ENCODE results near the gene MRPL49. TPM values are rescaled to one million over a fixed set of nuclear protein-coding genes. Genes with fewer than 3 reads are reported as not detected.

MRPL49 gene
- total and polyA plus RNA-seq, 2 of the 8 experiments (the other 6 are each of a cell fraction or from before 2014, with no cell fraction given), result 54.0 to 84.8 TPM

- TF ChIP-seq POLR2A (IDR thresholded peaks at IDR 0.05; ENCODE audit: control extremely low read depth in 1 of 2, low read depth in 2 of 2, low read length in 2 of 2) (peak in 1 of 2 experiments; percentile 91; a peak in 2 of 3 replicates), PHF8 (conservative IDR thresholded peaks at IDR 0.05; ENCODE audit: low read depth, low read length) (peak; percentile 71), MAFK (IDR thresholded peaks at IDR 0.05; ENCODE audit: low read depth, low read length) (no peak), TCF12 (IDR thresholded peaks at IDR 0.05; ENCODE audit: low read depth, low read length) (no peak), NANOG (IDR thresholded peaks at IDR 0.05; ENCODE audit: insufficient read depth, low read depth, low read length, poor library complexity, severe bottlenecking) (no peak), RAD21 (IDR thresholded peaks at IDR 0.05 in 1 of 2, conservative IDR thresholded peaks at IDR 0.05 in 1 of 2; ENCODE audit: low read depth in 2 of 2, low read length in 2 of 2) (no peak), EZH2 (IDR thresholded peaks at IDR 0.05; ENCODE audit: low read depth, low read length, severe bottlenecking) (no peak), CBX5 (IDR thresholded peaks at IDR 0.05; ENCODE audit: low read depth, low read length) (no peak), JUND (IDR thresholded peaks at IDR 0.05; ENCODE audit: low read length) (no peak)
- TF ChIP-seq, protein P1, sequence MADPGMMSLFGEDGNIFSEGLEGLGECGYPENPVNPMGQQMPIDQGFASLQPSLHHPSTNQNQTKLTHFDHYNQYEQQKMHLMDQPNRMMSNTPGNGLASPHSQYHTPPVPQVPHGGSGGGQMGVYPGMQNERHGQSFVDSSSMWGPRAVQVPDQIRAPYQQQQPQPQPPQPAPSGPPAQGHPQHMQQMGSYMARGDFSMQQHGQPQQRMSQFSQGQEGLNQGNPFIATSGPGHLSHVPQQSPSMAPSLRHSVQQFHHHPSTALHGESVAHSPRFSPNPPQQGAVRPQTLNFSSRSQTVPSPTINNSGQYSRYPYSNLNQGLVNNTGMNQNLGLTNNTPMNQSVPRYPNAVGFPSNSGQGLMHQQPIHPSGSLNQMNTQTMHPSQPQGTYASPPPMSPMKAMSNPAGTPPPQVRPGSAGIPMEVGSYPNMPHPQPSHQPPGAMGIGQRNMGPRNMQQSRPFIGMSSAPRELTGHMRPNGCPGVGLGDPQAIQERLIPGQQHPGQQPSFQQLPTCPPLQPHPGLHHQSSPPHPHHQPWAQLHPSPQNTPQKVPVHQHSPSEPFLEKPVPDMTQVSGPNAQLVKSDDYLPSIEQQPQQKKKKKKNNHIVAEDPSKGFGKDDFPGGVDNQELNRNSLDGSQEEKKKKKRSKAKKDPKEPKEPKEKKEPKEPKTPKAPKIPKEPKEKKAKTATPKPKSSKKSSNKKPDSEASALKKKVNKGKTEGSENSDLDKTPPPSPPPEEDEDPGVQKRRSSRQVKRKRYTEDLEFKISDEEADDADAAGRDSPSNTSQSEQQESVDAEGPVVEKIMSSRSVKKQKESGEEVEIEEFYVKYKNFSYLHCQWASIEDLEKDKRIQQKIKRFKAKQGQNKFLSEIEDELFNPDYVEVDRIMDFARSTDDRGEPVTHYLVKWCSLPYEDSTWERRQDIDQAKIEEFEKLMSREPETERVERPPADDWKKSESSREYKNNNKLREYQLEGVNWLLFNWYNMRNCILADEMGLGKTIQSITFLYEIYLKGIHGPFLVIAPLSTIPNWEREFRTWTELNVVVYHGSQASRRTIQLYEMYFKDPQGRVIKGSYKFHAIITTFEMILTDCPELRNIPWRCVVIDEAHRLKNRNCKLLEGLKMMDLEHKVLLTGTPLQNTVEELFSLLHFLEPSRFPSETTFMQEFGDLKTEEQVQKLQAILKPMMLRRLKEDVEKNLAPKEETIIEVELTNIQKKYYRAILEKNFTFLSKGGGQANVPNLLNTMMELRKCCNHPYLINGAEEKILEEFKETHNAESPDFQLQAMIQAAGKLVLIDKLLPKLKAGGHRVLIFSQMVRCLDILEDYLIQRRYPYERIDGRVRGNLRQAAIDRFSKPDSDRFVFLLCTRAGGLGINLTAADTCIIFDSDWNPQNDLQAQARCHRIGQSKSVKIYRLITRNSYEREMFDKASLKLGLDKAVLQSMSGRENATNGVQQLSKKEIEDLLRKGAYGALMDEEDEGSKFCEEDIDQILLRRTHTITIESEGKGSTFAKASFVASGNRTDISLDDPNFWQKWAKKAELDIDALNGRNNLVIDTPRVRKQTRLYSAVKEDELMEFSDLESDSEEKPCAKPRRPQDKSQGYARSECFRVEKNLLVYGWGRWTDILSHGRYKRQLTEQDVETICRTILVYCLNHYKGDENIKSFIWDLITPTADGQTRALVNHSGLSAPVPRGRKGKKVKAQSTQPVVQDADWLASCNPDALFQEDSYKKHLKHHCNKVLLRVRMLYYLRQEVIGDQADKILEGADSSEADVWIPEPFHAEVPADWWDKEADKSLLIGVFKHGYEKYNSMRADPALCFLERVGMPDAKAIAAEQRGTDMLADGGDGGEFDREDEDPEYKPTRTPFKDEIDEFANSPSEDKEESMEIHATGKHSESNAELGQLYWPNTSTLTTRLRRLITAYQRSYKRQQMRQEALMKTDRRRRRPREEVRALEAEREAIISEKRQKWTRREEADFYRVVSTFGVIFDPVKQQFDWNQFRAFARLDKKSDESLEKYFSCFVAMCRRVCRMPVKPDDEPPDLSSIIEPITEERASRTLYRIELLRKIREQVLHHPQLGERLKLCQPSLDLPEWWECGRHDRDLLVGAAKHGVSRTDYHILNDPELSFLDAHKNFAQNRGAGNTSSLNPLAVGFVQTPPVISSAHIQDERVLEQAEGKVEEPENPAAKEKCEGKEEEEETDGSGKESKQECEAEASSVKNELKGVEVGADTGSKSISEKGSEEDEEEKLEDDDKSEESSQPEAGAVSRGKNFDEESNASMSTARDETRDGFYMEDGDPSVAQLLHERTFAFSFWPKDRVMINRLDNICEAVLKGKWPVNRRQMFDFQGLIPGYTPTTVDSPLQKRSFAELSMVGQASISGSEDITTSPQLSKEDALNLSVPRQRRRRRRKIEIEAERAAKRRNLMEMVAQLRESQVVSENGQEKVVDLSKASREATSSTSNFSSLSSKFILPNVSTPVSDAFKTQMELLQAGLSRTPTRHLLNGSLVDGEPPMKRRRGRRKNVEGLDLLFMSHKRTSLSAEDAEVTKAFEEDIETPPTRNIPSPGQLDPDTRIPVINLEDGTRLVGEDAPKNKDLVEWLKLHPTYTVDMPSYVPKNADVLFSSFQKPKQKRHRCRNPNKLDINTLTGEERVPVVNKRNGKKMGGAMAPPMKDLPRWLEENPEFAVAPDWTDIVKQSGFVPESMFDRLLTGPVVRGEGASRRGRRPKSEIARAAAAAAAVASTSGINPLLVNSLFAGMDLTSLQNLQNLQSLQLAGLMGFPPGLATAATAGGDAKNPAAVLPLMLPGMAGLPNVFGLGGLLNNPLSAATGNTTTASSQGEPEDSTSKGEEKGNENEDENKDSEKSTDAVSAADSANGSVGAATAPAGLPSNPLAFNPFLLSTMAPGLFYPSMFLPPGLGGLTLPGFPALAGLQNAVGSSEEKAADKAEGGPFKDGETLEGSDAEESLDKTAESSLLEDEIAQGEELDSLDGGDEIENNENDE (IDR thresholded peaks at IDR 0.05; ENCODE audit: insufficient replicate concordance, low read length), result no peak
Observed at GRCh38 chr11:65111744-65112545, 10.2 kb upstream of the MRPL49 start, which contains the start of gene TM7SF2 (continued).

Measured in H1 (cell line).